ENCODE data around the gene ZNF226.
"Not testable (repeated sequence)": the region's sequence is repeated elsewhere in the genome, so short reads cannot be mapped to it uniquely, and the experiment has no call there.

Gene ZNF226

GRCh38 chr19:44151491-44151890 lies 13.4 kb upstream of the ZNF226 start:
- CTCF ChIA-PET = interaction anchor here (1.4 kb wide), 1 partner anchor 15 kb away, joined by 3 read pairs; no protein-coding TSS in a partner anchor
- POLR2A ChIA-PET = no interaction called here
- TF ChIP-seq CTCF (IDR thresholded peaks at IDR 0.05; ENCODE audit: control extremely low read depth, extremely low read depth, low read depth, missing control alignments) = no peak
- no peak for DNase-seq (ENCODE audit: extremely low spot score)

- ChIA-PET POLR2A (no interaction called here), CTCF (no interaction called here)
- DNase-seq (ENCODE audit: extremely low spot score) = no peak
- no peak for TF ChIP-seq CTCF (IDR thresholded peaks at IDR 0.05; ENCODE audit: control extremely low read depth, extremely low read depth, low read depth, missing control alignments)
Measured at GRCh38 chr19:44156475-44156874, 8.4 kb upstream of the ZNF226 start.

GRCh38 chr19:44163789-44164188 lies 1.1 kb upstream of the ZNF226 start:
- TF ChIP-seq CTCF (IDR thresholded peaks at IDR 0.05; ENCODE audit: control extremely low read depth, extremely low read depth, low read depth, missing control alignments) = no peak
- ChIA-PET POLR2A (interaction anchor here (1.1 kb wide), 1 partner anchor 43 kb away, joined by 3 read pairs; no protein-coding TSS in a partner anchor), CTCF (interaction anchor here (1.3 kb wide), 1 partner anchor 11 kb away, joined by 6 read pairs; no protein-coding TSS in a partner anchor)
- DNase-seq (ENCODE audit: extremely low spot score) = no peak

GRCh38 chr19:44164327-44164672 lies 600 bp upstream of the ZNF226 start:
- no peak for TF ChIP-seq CTCF (IDR thresholded peaks at IDR 0.05; ENCODE audit: control extremely low read depth, extremely low read depth, low read depth, missing control alignments)
- DNase-seq (ENCODE audit: extremely low spot score) = no peak
- ChIA-PET POLR2A (interaction anchor here (0.7 to 1.1 kb wide), 4 partner anchors 12 to 51 kb away, joined by 3 read pairs; partner anchors contain the start of gene ZNF225), CTCF (interaction anchor here (1.3 to 1.6 kb wide), 2 partner anchors 12 to 15 kb away, joined by 5 to 6 read pairs; no protein-coding TSS in a partner anchor)

- CTCF ChIA-PET; POLR2A ChIA-PET; DNase-seq (ENCODE audit: extremely low spot score): not testable (repeated sequence)
Measured at GRCh38 chr19:44170660-44171059, 5.8 kb downstream of the ZNF226 start.

GRCh38 chr19:44176590-44176989 lies 11.7 kb downstream of the ZNF226 start:
- ChIA-PET CTCF (no interaction called here), POLR2A (interaction anchor here (1.0 kb wide), 1 partner anchor 12 kb away, joined by 3 read pairs; the partner anchor contains the start of gene ZNF226)
- no peak for DNase-seq (ENCODE audit: extremely low spot score)
- no peak for TF ChIP-seq CTCF (IDR thresholded peaks at IDR 0.05; ENCODE audit: control extremely low read depth, extremely low read depth, low read depth, missing control alignments)

GRCh38 chr19:44180968-44181367 lies 16.1 kb downstream of the ZNF226 start:
- CTCF ChIA-PET = no interaction called here
- no peak for TF ChIP-seq CTCF (IDR thresholded peaks at IDR 0.05; ENCODE audit: control extremely low read depth, extremely low read depth, low read depth, missing control alignments)
- POLR2A ChIA-PET = no interaction called here
- DNase-seq (ENCODE audit: extremely low spot score) = no peak
